ENCODE results near the gene CHRNG. TPM values are rescaled to one million over a fixed set of nuclear protein-coding genes. Genes with fewer than 3 reads are reported as not detected.

Gene CHRNG
- total RNA-seq, 2 experiments from 2014 or later = not detected

GRCh38 chr2:232511336-232511890 lies 28.1 kb upstream of the CHRNG start:
- ChIA-PET POLR2A (no interaction called here), CTCF (interaction anchor here (0.7 kb wide), 1 partner anchor 220 kb away, joined by 4 read pairs; no protein-coding TSS in a partner anchor)
- Mint-ChIP-seq H3K4me3 (no peak overlapping the region), H3K27me3 (peaks cover 2% of the 10 kb centered on the region), H3K4me1 (no peaks in the 10 kb centered on the region), H3K9me3 (ENCODE audit: low read depth) (no peaks in the 10 kb centered on the region), H3K36me3 (ENCODE audit: low read depth) (no peaks in the 10 kb centered on the region), H3K27ac (no peak overlapping the region)
- DNase-seq (no peak), ATAC-seq (no peak)
- intact Hi-C loops (cut with DNase I, micrococcal nuclease) = no loop called here

GRCh38 chr2:232512602-232513001 lies 26.9 kb upstream of the CHRNG start:
- ATAC-seq = no peak
- POLR2A ChIA-PET = no interaction called here
- H3K27ac Mint-ChIP-seq = no peak overlapping the region
- intact Hi-C loops (cut with DNase I, micrococcal nuclease) = no loop called here
- DNase-seq = no peak
- H3K9me3 Mint-ChIP-seq (ENCODE audit: low read depth) = no peaks in the 10 kb centered on the region
- no peaks in the 10 kb centered on the region for H3K36me3 Mint-ChIP-seq (ENCODE audit: low read depth)
- CTCF ChIA-PET = interaction anchor here (0.7 kb wide), 1 partner anchor 185 kb away, joined by 3 read pairs; no protein-coding TSS in a partner anchor
- no peaks in the 10 kb centered on the region for H3K4me1 Mint-ChIP-seq
- no peak overlapping the region for H3K4me3 Mint-ChIP-seq
- H3K27me3 Mint-ChIP-seq = peaks cover 2% of the 10 kb centered on the region

- no peak overlapping the region for H3K4me3 Mint-ChIP-seq
- no peaks in the 10 kb centered on the region for H3K36me3 Mint-ChIP-seq (ENCODE audit: low read depth)
- ATAC-seq (no peak), DNase-seq (no peak)
- no peak overlapping the region for H3K27ac Mint-ChIP-seq
- CTCF ChIA-PET = interaction anchor here (0.8 kb wide), 1 partner anchor 8 kb away, joined by 3 read pairs; no protein-coding TSS in a partner anchor
- H3K27me3 Mint-ChIP-seq = peaks cover 2% of the 10 kb centered on the region
- POLR2A ChIA-PET = no interaction called here
- intact Hi-C loops (cut with DNase I, micrococcal nuclease) = no loop called here
- H3K9me3 Mint-ChIP-seq (ENCODE audit: low read depth) = no peaks in the 10 kb centered on the region
- no peaks in the 10 kb centered on the region for H3K4me1 Mint-ChIP-seq
Measured at GRCh38 chr2:232513353-232513752, 26.1 kb upstream of the CHRNG start.

- intact Hi-C loops (cut with DNase I, micrococcal nuclease) = no loop called here
- CTCF ChIA-PET = interaction anchor here (0.9 to 1.1 kb wide), 2 partner anchors 11 to 71 kb away, joined by 3 read pairs; no protein-coding TSS in a partner anchor
- ATAC-seq = no peak
- Mint-ChIP-seq H3K4me3 (no peak overlapping the region), H3K27me3 (peaks cover 6% of the 10 kb centered on the region), H3K4me1 (no peaks in the 10 kb centered on the region), H3K36me3 (ENCODE audit: low read depth) (no peaks in the 10 kb centered on the region), H3K9me3 (ENCODE audit: low read depth) (no peaks in the 10 kb centered on the region), H3K27ac (no peak overlapping the region)
- no peak for DNase-seq
- POLR2A ChIA-PET = no interaction called here
Measured at GRCh38 chr2:232515639-232516038, 23.9 kb upstream of the CHRNG start.

GRCh38 chr2:232516551-232516950 lies 22.9 kb upstream of the CHRNG start:
- Mint-ChIP-seq H3K9me3 (ENCODE audit: low read depth) (no peaks in the 10 kb centered on the region), H3K36me3 (ENCODE audit: low read depth) (no peaks in the 10 kb centered on the region), H3K4me3 (no peak overlapping the region), H3K27me3 (peaks cover 11% of the 10 kb centered on the region), H3K27ac (no peak overlapping the region), H3K4me1 (peaks cover 2% of the 10 kb centered on the region)
- no peak for ATAC-seq
- ChIA-PET CTCF (no interaction called here), POLR2A (no interaction called here)
- no peak for DNase-seq
- intact Hi-C loops (cut with DNase I, micrococcal nuclease) = no loop called here

- H3K4me3 Mint-ChIP-seq = no peak overlapping the region
Measured at GRCh38 chr2:232518844-232519243, 20.6 kb upstream of the CHRNG start.

GRCh38 chr2:232519581-232520438 lies 19.7 kb upstream of the CHRNG start, which contains the start of gene PRSS56:
Gene PRSS56 (plus strand): TSS chr2:232520388. CDS start chr2:232520599, 211 bp downstream.
- CTCF ChIA-PET = interaction anchor here (1.2 kb wide), 1 partner anchor 72 kb away, joined by 3 read pairs; no protein-coding TSS in a partner anchor
- POLR2A ChIA-PET = no interaction called here
- ATAC-seq = no peak
- no peak within 1 kb of the TSS for H3K4me3 Mint-ChIP-seq
- H3K4me1 Mint-ChIP-seq = peaks cover 6% of the 10 kb centered on the region
- peaks cover 22% of the 10 kb centered on the region for H3K27me3 Mint-ChIP-seq
- no peaks in the 10 kb centered on the region for H3K9me3 Mint-ChIP-seq (ENCODE audit: low read depth)
- H3K36me3 Mint-ChIP-seq (ENCODE audit: low read depth) = no peaks in the 10 kb centered on the region
- no peak within 1 kb of the TSS for H3K27ac Mint-ChIP-seq
- no peak for DNase-seq
- intact Hi-C loops (cut with DNase I, micrococcal nuclease) = loop anchor here (2.0 to 5.0 kb wide), 4 partner anchors 73 to 613 kb away; partner anchors contain the start of gene NPPC (in 1 of the 2)

More at GRCh38 chr2:232518844-232519243, 20.6 kb upstream of the CHRNG start:
- peaks cover 16% of the 10 kb centered on the region for H3K27me3 Mint-ChIP-seq
- H3K27ac Mint-ChIP-seq = no peak overlapping the region
- no peaks in the 10 kb centered on the region for H3K9me3 Mint-ChIP-seq (ENCODE audit: low read depth)
- CTCF ChIA-PET = interaction anchor here (0.7 kb wide), 1 partner anchor 73 kb away, joined by 4 read pairs; no protein-coding TSS in a partner anchor
- POLR2A ChIA-PET = no interaction called here
- peaks cover 6% of the 10 kb centered on the region for H3K4me1 Mint-ChIP-seq
- DNase-seq (no peak), ATAC-seq (no peak)
- H3K36me3 Mint-ChIP-seq (ENCODE audit: low read depth) = no peaks in the 10 kb centered on the region
- intact Hi-C loops (cut with DNase I, micrococcal nuclease) = no loop called here

GRCh38 chr2:232520489-232520888 lies 19.0 kb upstream of the CHRNG start:
- Mint-ChIP-seq H3K9me3 (ENCODE audit: low read depth) (no peaks in the 10 kb centered on the region), H3K4me1 (peaks cover 6% of the 10 kb centered on the region), H3K4me3 (no peak overlapping the region), H3K27ac (no peak overlapping the region), H3K36me3 (ENCODE audit: low read depth) (no peaks in the 10 kb centered on the region), H3K27me3 (peaks cover 22% of the 10 kb centered on the region)
- ATAC-seq = no peak
- ChIA-PET POLR2A (no interaction called here), CTCF (interaction anchor here (0.6 to 1.2 kb wide), 3 partner anchors 73 to 638 kb away, joined by 3 read pairs; no protein-coding TSS in a partner anchor)
- intact Hi-C loops (cut with DNase I, micrococcal nuclease) = loop anchor here (2.0 to 5.0 kb wide), 4 partner anchors 74 to 613 kb away; partner anchors contain the start of gene NPPC (in 1 of the 2)
- DNase-seq = no peak

- Mint-ChIP-seq H3K4me1 (peaks cover 6% of the 10 kb centered on the region), H3K4me3 (no peak overlapping the region), H3K27ac (no peak overlapping the region), H3K36me3 (ENCODE audit: low read depth) (no peaks in the 10 kb centered on the region), H3K27me3 (peaks cover 24% of the 10 kb centered on the region), H3K9me3 (ENCODE audit: low read depth) (no peaks in the 10 kb centered on the region)
- no peak for DNase-seq
- intact Hi-C loops (cut with DNase I, micrococcal nuclease) = loop anchor here (2.0 to 5.0 kb wide), 4 partner anchors 74 to 614 kb away; partner anchors contain the start of gene NPPC (in 1 of the 2)
- ATAC-seq = no peak
- ChIA-PET POLR2A (no interaction called here), CTCF (interaction anchor here (0.6 to 1.4 kb wide), 5 partner anchors 12 to 638 kb away, joined by 3 read pairs; no protein-coding TSS in a partner anchor)
Measured at GRCh38 chr2:232521098-232521497, 18.4 kb upstream of the CHRNG start.

GRCh38 chr2:232521959-232522622 lies 17.4 kb upstream of the CHRNG start:
- POLR2A ChIA-PET = no interaction called here
- peak; percentile 70 for ATAC-seq
- intact Hi-C loops (cut with DNase I, micrococcal nuclease) = loop anchor here (1.0 to 5.0 kb wide), 6 partner anchors 19 to 615 kb away; partner anchors contain the start of gene NPPC (in 1 of the 2)
- DNase-seq = peak; percentile 84
- H3K27ac Mint-ChIP-seq = no peak overlapping the region
- H3K4me3 Mint-ChIP-seq = no peak overlapping the region
- H3K4me1 Mint-ChIP-seq = peaks cover 6% of the 10 kb centered on the region
- no peaks in the 10 kb centered on the region for H3K9me3 Mint-ChIP-seq (ENCODE audit: low read depth)
- CTCF ChIA-PET = interaction anchor here (0.6 to 1.4 kb wide), 5 partner anchors 9 to 1253 kb away, joined by 3 to 4 read pairs (median 3); no protein-coding TSS in a partner anchor
- H3K36me3 Mint-ChIP-seq (ENCODE audit: low read depth) = no peaks in the 10 kb centered on the region
- H3K27me3 Mint-ChIP-seq = peaks cover 25% of the 10 kb centered on the region
